Uterus (tissue), 4 donors: Measurements from ENCODE around the gene UBN1. TPM values are rescaled to one million over a fixed set of nuclear protein-coding genes. Genes with fewer than 3 reads are reported as not detected.

Experiments used
- DNase-seq, 2 donors: peaks; one replicate each; pipeline ENCODE4 v3.0.0-alpha.2; 2019 to 2020
- H3K27ac ChIP-seq, 2 donors: fragments of 200-600 bp; sonication (generic); 1 replicate in 1 of 2; 2 replicates in 1 of 2; pipeline ENCODE4 v1.5.1; 2016 to 2018
- H3K27me3 ChIP-seq, 2 donors: fragments of 200-600 bp; sonication (generic); one replicate each; pipeline ENCODE4 v1.5.1; 2018 to 2019; ENCODE audit warnings: control low read depth in 1 of 2
- H3K36me3 ChIP-seq, 2 donors: fragments of 200-600 bp; sonication (generic); one replicate each; pipeline ENCODE4 v1.5.1; 2019; ENCODE audit warnings: control low read depth in 1 of 2
- H3K4me1 ChIP-seq, 2 donors: fragments of 200-600 bp; sonication (generic); one replicate each; pipeline ENCODE4 v1.5.1; 2018 to 2019; ENCODE audit warnings: control low read depth in 1 of 2
- H3K4me3 ChIP-seq, 2 donors: fragments of 200-600 bp; sonication (generic); 1 replicate in 1 of 2; 2 replicates in 1 of 2; pipeline ENCODE4 v1.5.1; 2018 to 2019; ENCODE audit warnings: mild to moderate bottlenecking in 1 of 2
- H3K9me3 ChIP-seq, 2 donors: fragments of 200-600 bp; sonication (generic); one replicate each; pipeline ENCODE4 v1.5.1; 2019; ENCODE audit warnings: control low read depth in 1 of 2
- CTCF ChIP-seq, 4 experiments: fragments of 200-600 bp in 2 of 4; fragments of 450-650 bp in 2 of 4; sonication (generic) in 2 of 4; IDR thresholded peaks; one replicate each; pipeline ENCODE4 v1.5.1; 2016 to 2019; ENCODE audit warnings: antibody characterized with exemption in 4 of 4, mild to moderate bottlenecking in 2 of 4, moderate library complexity in 1 of 4
- POLR2A ChIP-seq, 2 donors: fragments of 450-650 bp; IDR thresholded peaks; one replicate each; pipeline ENCODE4 v1.6.1; 2016; ENCODE audit warnings: antibody characterized with exemption in 2 of 2, mild to moderate bottlenecking in 1 of 2, moderate library complexity in 1 of 2
- intact Hi-C: fragments of 100-400 bp; cut with DNase I; formaldehyde crosslinking; loops from one replicate; pipeline ENCODE4 v1.15.1; 2023; ENCODE audit warnings: low total_unique reads
- total RNA-seq, 4 donors: library from RNA; depleted of rRNA in 3 of 4; stranded (reverse); fragments of >200 nt in 3 of 4; gene quantifications; one replicate each; pipeline versions ENCODE4 v1.1.0 to v1.2.4, GENCODE V29; 2014 to 2023
- donor health status: DM: yes; HTN: yes; CAD: no.

UBN1 gene
- total RNA-seq, 4 donors from 2014 or later = 4.9 to 56.2 (median 33.4) TPM

- no peak overlapping the region for H3K27ac ChIP-seq
- no peak for TF ChIP-seq POLR2A (IDR thresholded peaks at IDR 0.05)
- no peak for TF ChIP-seq CTCF (IDR thresholded peaks at IDR 0.05)
- H3K9me3 ChIP-seq = no peaks in the 10 kb centered on the region
- peaks cover 0 to 6% of the 10 kb centered on the region in 2 donors for H3K4me1 ChIP-seq
- no peak overlapping the region for H3K4me3 ChIP-seq
- no peaks in the 10 kb centered on the region for H3K36me3 ChIP-seq
- DNase-seq = no peak
- H3K27me3 ChIP-seq = peaks cover 0 to 5% of the 10 kb centered on the region in 2 donors
- intact Hi-C loops = no loop called here
Measured at GRCh38 chr16:4931381-4931780, 84.1 kb downstream of the UBN1 start.

Other genes starting within 250 kb of the UBN1 start
- 10 to 100 TPM in 2 of 4 donors, 1 to 10 TPM in 1, not detected in 1; 2.8 to 31.1 (median 23.5) TPM for gene UBALD1, start 232.6 kb upstream of the UBN1 start, total RNA-seq
- gene MGRN1, start 222.7 kb upstream of the UBN1 start, total RNA-seq = 100 to 1,000 TPM in 1 of 4 donors, 10 to 100 TPM in 3; 19.0 to 107 (median 68.6) TPM
- gene NUDT16L1, start 153.9 kb upstream of the UBN1 start, total RNA-seq = 10 to 100 TPM; 15.4 to 48.3 (median 33.1) TPM
- 10 to 100 TPM in 3 of 4 donors, 1 to 10 TPM in 1; 2.4 to 51.7 (median 33.1) TPM for gene ANKS3, start 113.2 kb upstream of the UBN1 start, total RNA-seq
- 1 to 10 TPM in 1 of 4 donors, under 1 TPM in 1, not detected in 2; 0.67 to 3.5 TPM for gene DNAAF8, start 112.9 kb upstream of the UBN1 start, total RNA-seq
- 10 to 100 TPM; 11.0 to 31.2 (median 20.2) TPM for gene ZNF500, start 80.3 kb upstream of the UBN1 start, total RNA-seq
- gene SEPTIN12, start 59.1 kb upstream of the UBN1 start, total RNA-seq = not detected
- gene SMIM22, start 52.1 kb upstream of the UBN1 start, total RNA-seq = 1 to 10 TPM in 1 of 4 donors, not detected in 3; 4.6 TPM
- 10 to 100 TPM in 3 of 4 donors, 1 to 10 TPM in 1; 7.9 to 70.6 (median 21.5) TPM for gene ROGDI, start 44.8 kb upstream of the UBN1 start, total RNA-seq
- gene GLYR1, start 193 bp upstream of the UBN1 start, total RNA-seq = 10 to 100 TPM; 26.6 to 86.3 (median 47.1) TPM
- gene PPL, start 89.7 kb downstream of the UBN1 start, total RNA-seq = 10 to 100 TPM in 3 of 4 donors, 1 to 10 TPM in 1; 8.7 to 39.6 (median 15.2) TPM
- gene SEC14L5, start 110.8 kb downstream of the UBN1 start, total RNA-seq = 1 to 10 TPM in 1 of 4 donors, under 1 TPM in 1, not detected in 2; 0.28 to 2.0 TPM
- 10 to 100 TPM in 1 of 4 donors, 1 to 10 TPM in 2, under 1 TPM in 1; 0.29 to 11.3 (median 8.2) TPM for gene NAGPA, start 186.5 kb downstream of the UBN1 start, total RNA-seq
- gene C16orf89, start 218.5 kb downstream of the UBN1 start, total RNA-seq = 10 to 100 TPM in 1 of 4 donors, 1 to 10 TPM in 1, under 1 TPM in 1, not detected in 1; 0.76 to 13.1 (median 1.1) TPM
- 10 to 100 TPM in 2 of 4 donors, 1 to 10 TPM in 2; 4.7 to 21.3 (median 10.9) TPM for gene ALG1, start 224.4 kb downstream of the UBN1 start, total RNA-seq